Measurements from ENCODE around the gene CCDC92. TPM values are rescaled to one million over a fixed set of nuclear protein-coding genes. Genes with fewer than 3 reads are reported as not detected.

Gene CCDC92
- total RNA-seq, 1 experiment from 2014 or later: 16.8 TPM

GRCh38 chr12:123983822-123984485 lies 11.3 kb upstream of the CCDC92 start:
- peak; percentile 49 to 51 for DNase-seq
- H3K9me3 Mint-ChIP-seq (ENCODE audit: unreplicated experiment): no peaks in the 10 kb centered on the region
- peaks cover 64% of the 10 kb centered on the region for H3K36me3 Mint-ChIP-seq (ENCODE audit: insufficient read depth, unreplicated experiment)
- no peaks in the 10 kb centered on the region for H3K27me3 Mint-ChIP-seq (ENCODE audit: insufficient read depth, unreplicated experiment)
- POLR2A ChIA-PET: no interaction called here
- Histone ChIP-seq H3K4me3 (ENCODE audit: low read depth, low read length) (no peak overlapping the region), H3K36me3 (ENCODE audit: control insufficient read depth, insufficient read depth, low read length) (peaks cover 3% of the 10 kb centered on the region), H3K27me3 (replicated peaks; ENCODE audit: control insufficient read depth, insufficient read depth, low read length) (no peaks in the 10 kb centered on the region), H3K9me3 (no peaks in the 10 kb centered on the region), H3K4me1 (peaks cover 3% of the 10 kb centered on the region; the same call in 1 of the 2 replicates)
- no TSS peak for BruUV-seq (replicated peaks)
- TF ChIP-seq CTCF (IDR thresholded peaks at IDR 0.05; ENCODE audit: insufficient read depth in 1 of 2, low read depth in 1 of 2, low read length in 1 of 2, severe bottlenecking in 1 of 2, unreplicated experiment in 1 of 2): peak; percentile 53 to 73
- no peak overlapping the region for H3K27ac Mint-ChIP-seq (ENCODE audit: unreplicated experiment)
- intact Hi-C loops (cut with micrococcal nuclease; ENCODE audit: unreplicated experiment): loop anchor here (1.0 to 2.0 kb wide), 3 partner anchors 79 to 183 kb away; no protein-coding TSS in a partner anchor
- H3K4me1 Mint-ChIP-seq (ENCODE audit: low read depth, unreplicated experiment): peaks cover 7% of the 10 kb centered on the region
- no peak overlapping the region for H3K4me3 Mint-ChIP-seq (ENCODE audit: unreplicated experiment)
- CTCF ChIA-PET: no interaction called here

DNA sequence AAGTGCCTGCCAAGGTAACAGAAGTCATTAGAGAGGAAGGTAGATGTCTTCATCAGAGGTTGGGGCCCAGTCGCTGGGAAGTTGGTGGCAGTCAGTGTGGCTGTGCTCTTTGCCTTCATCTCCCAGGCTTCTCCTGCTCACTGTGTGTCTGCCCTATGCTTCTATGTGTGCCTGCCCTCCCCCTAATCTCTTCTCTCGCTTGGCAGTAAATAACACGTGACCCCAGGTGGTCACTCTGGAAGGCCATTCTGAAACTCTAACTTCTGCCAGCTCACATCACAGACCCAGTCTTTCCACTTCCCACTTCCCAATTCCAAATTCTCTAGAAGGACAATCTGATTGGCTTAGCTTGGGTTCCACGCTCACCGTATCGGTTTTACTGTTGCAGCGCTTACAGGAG lies 9.6 kb upstream of the CCDC92 start:
- ChIA-PET CTCF (interaction anchor here (0.6 kb wide), 1 partner anchor 77 kb away, joined by 4 read pairs; no protein-coding TSS in a partner anchor), POLR2A (no interaction called here)
- no peaks in the 10 kb centered on the region for H3K27me3 ChIP-seq (replicated peaks; ENCODE audit: control insufficient read depth, insufficient read depth, low read length)
- intact Hi-C loops (cut with micrococcal nuclease; ENCODE audit: unreplicated experiment): no loop called here
- Mint-ChIP-seq H3K36me3 (ENCODE audit: insufficient read depth, unreplicated experiment) (peaks cover 56% of the 10 kb centered on the region), H3K9me3 (ENCODE audit: unreplicated experiment) (no peaks in the 10 kb centered on the region), H3K27me3 (ENCODE audit: insufficient read depth, unreplicated experiment) (no peaks in the 10 kb centered on the region), H3K4me1 (ENCODE audit: low read depth, unreplicated experiment) (peaks cover 6% of the 10 kb centered on the region), H3K4me3 (ENCODE audit: unreplicated experiment) (no peak overlapping the region), H3K27ac (ENCODE audit: unreplicated experiment) (no peak overlapping the region)
- BruUV-seq (replicated peaks): no TSS peak
- no peak for DNase-seq
- no peaks in the 10 kb centered on the region for H3K9me3 ChIP-seq
- no peak for TF ChIP-seq CTCF (IDR thresholded peaks at IDR 0.05; ENCODE audit: insufficient read depth in 1 of 2, low read depth in 1 of 2, low read length in 1 of 2, severe bottlenecking in 1 of 2, unreplicated experiment in 1 of 2)
- no peak overlapping the region for H3K4me3 ChIP-seq (ENCODE audit: low read depth, low read length)
- no peaks in the 10 kb centered on the region; the same call in 1 of the 2 replicates for H3K36me3 ChIP-seq (ENCODE audit: control insufficient read depth, insufficient read depth, low read length)
- H3K4me1 ChIP-seq: no peaks in the 10 kb centered on the region

DNA sequence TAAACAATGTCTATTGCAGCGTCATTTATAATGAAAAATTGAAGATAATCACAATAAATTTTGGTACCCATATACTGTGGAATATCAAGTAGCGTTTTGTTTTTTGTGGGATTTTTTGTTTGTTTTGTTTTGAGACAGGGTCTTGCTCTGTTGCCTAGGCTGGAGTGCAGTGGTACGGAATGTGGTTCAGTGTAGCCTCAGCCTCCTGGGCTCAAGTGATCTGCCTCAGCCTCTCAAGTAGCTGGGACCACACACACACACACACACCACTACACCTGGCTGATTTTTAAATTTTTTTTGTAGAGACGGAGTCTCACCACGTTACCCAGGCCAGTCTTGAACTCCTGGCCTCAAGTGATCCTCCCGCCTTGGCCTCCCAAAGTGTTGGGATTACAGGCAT lies 6.9 kb upstream of the CCDC92 start:
- no TSS peak for BruUV-seq (replicated peaks)
- Mint-ChIP-seq H3K36me3 (ENCODE audit: insufficient read depth, unreplicated experiment) (peaks cover 67% of the 10 kb centered on the region), H3K27me3 (ENCODE audit: insufficient read depth, unreplicated experiment) (no peaks in the 10 kb centered on the region), H3K9me3 (ENCODE audit: unreplicated experiment) (no peaks in the 10 kb centered on the region), H3K27ac (ENCODE audit: unreplicated experiment) (no peak overlapping the region), H3K4me1 (ENCODE audit: low read depth, unreplicated experiment) (peaks cover 22% of the 10 kb centered on the region), H3K4me3 (ENCODE audit: unreplicated experiment) (no peak overlapping the region)
- peaks cover 3% of the 10 kb centered on the region; the same call in 1 of the 2 replicates for H3K4me1 ChIP-seq
- TF ChIP-seq CTCF (IDR thresholded peaks at IDR 0.05; ENCODE audit: insufficient read depth in 1 of 2, low read depth in 1 of 2, low read length in 1 of 2, severe bottlenecking in 1 of 2, unreplicated experiment in 1 of 2): no peak
- no peak overlapping the region for H3K4me3 ChIP-seq (ENCODE audit: low read depth, low read length)
- H3K9me3 ChIP-seq: no peaks in the 10 kb centered on the region
- ChIA-PET CTCF (no interaction called here), POLR2A (no interaction called here)
- no peak for DNase-seq
- H3K36me3 ChIP-seq (ENCODE audit: control insufficient read depth, insufficient read depth, low read length): no peaks in the 10 kb centered on the region; the same call in 1 of the 2 replicates
- intact Hi-C loops (cut with micrococcal nuclease; ENCODE audit: unreplicated experiment): no loop called here
- no peaks in the 10 kb centered on the region for H3K27me3 ChIP-seq (replicated peaks; ENCODE audit: control insufficient read depth, insufficient read depth, low read length)
